GM10248 (cell line): ENCODE data around the gene TCFL5.

ENCODE experiments used
- CTCF ChIA-PET: fragments of 300-600 bp; sonication (Branson Sonifier 250); formaldehyde crosslinking; extraction: SDS; loops from one replicate; lab custom pipeline; 2021; ENCODE audit warnings: antibody characterized with exemption; lab: Yijun Ruan, JAX
- POLR2A ChIA-PET: fragments of 350-650 bp; sonication (Branson Sonifier 250); formaldehyde crosslinking; extraction: SDS; loops from one replicate; lab custom pipeline; 2020; ENCODE audit warnings: antibody characterized with exemption; lab: Yijun Ruan, JAX
- DNase-seq: peaks from one replicate; pipeline ENCODE4 v3.0.0; 2012; ENCODE audit errors: extremely low spot score
- TF ChIP-seq, protein P1 (sequence below): IDR thresholded peaks from 2 replicates; pipeline ENCODE4 v1.5.1; 2012; ENCODE audit warnings: mild to moderate bottlenecking, low read depth; ENCODE audit errors: extremely low read depth, missing control alignments, control extremely low read depth

Gene TCFL5

DNA sequence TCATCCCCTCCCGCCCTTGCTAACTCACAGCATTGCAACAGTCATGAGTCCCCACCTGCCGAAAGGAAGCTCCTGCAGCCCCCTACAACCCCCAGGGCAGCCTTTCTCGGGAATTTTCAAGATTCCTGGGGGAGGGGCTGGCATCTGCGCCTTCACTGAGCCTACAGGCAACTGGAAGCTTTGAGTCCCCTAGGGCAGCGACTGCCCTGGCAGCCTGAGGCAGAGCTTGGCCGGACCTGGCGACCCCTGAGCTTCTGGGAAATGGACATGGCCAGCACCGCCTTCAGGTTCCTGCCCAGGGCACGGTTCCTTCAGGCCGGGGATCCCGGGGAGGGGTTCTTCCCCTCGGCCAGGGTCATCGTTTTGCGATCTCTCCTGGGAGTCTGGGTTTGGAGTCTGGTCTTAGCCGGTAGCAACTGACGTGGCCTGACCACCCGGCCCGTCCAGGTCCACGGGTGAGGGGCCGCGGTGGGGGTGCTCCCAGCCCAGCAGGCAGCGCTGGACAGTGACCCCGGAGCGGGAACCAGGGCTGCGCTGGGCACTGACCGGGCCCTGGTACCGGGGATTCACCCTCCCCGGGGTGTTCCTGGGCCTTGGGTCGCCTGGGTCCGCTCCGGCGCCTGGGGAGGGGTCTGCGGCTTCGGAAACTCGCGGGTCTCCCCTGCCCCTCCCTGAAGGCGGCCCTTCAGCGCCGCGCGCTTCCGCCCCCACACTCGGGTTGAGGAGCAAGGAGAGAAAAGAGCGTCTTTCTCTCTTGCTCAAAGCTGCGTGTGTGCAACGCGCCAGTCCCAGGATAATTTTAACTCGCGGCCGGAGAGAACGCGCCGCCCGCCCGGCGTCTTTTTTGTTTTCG, 45.4 kb downstream of the TCFL5 start:
- CTCF ChIA-PET: interaction anchor here (1.3 to 1.6 kb wide), 2 partner anchors 9 to 25 kb away, joined by 3 read pairs; no protein-coding TSS in a partner anchor
- POLR2A ChIA-PET: no interaction called here
- TF ChIP-seq, protein P1, sequence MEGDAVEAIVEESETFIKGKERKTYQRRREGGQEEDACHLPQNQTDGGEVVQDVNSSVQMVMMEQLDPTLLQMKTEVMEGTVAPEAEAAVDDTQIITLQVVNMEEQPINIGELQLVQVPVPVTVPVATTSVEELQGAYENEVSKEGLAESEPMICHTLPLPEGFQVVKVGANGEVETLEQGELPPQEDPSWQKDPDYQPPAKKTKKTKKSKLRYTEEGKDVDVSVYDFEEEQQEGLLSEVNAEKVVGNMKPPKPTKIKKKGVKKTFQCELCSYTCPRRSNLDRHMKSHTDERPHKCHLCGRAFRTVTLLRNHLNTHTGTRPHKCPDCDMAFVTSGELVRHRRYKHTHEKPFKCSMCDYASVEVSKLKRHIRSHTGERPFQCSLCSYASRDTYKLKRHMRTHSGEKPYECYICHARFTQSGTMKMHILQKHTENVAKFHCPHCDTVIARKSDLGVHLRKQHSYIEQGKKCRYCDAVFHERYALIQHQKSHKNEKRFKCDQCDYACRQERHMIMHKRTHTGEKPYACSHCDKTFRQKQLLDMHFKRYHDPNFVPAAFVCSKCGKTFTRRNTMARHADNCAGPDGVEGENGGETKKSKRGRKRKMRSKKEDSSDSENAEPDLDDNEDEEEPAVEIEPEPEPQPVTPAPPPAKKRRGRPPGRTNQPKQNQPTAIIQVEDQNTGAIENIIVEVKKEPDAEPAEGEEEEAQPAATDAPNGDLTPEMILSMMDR: no peak
- DNase-seq: no peak

DNA sequence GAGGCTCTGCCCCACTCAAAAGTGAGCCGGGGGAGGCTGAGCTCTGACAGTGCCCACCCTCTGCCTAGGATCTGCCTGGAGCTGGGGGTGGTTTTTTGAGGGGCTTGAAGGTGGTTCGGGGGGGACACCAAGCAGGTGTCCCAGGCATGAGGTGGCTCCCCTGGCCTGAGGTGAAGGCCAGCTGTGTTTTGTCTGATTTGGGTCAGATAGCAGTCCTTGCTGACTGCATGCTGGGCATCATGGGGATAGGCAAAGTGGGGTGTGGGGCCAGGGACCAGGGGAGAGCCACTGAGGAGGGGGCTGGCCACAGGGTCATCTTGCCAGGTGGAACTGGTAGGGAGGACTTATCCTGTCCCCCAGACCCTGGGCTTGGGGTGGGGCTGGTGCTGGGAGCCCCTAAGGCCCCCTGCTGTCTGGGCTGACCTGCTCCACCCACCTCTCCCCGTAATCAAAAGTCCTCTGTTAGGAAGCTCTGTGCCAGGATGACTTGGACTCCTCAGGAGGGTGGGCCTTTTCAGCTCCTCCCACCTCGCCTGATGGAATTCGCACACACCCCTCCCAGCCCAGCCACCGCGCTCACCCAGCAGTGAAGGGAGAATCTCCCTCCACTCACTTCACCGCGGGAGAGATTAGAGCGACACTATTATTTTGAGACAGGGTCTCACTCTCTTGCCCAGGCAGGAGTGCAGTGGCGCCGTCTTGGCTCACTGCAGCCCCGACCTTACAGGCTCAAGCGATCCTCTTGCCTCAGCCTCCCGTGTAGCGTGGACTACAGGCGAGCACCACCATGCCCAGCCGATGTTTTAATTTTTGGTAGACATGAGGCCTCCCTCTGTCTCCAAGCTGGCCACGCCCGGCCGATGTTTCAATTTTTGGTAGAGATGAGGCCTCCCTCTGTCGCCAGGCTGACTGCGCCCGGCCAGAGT, 46.3 kb downstream of the TCFL5 start:
- POLR2A ChIA-PET: no interaction called here
- DNase-seq: no peak
- CTCF ChIA-PET: interaction anchor here (0.7 to 1.6 kb wide), 3 partner anchors 8 to 60 kb away, joined by 3 read pairs; no protein-coding TSS in a partner anchor
- TF ChIP-seq, protein P1: no peak

GRCh38 chr20:62814709-62815065, 46.9 kb downstream of the TCFL5 start:
- ChIA-PET CTCF (interaction anchor here (0.7 to 1.3 kb wide), 2 partner anchors 23 to 61 kb away, joined by 3 read pairs; no protein-coding TSS in a partner anchor), POLR2A (no interaction called here)
- DNase-seq: no peak
- TF ChIP-seq, protein P1: no peak

DNA sequence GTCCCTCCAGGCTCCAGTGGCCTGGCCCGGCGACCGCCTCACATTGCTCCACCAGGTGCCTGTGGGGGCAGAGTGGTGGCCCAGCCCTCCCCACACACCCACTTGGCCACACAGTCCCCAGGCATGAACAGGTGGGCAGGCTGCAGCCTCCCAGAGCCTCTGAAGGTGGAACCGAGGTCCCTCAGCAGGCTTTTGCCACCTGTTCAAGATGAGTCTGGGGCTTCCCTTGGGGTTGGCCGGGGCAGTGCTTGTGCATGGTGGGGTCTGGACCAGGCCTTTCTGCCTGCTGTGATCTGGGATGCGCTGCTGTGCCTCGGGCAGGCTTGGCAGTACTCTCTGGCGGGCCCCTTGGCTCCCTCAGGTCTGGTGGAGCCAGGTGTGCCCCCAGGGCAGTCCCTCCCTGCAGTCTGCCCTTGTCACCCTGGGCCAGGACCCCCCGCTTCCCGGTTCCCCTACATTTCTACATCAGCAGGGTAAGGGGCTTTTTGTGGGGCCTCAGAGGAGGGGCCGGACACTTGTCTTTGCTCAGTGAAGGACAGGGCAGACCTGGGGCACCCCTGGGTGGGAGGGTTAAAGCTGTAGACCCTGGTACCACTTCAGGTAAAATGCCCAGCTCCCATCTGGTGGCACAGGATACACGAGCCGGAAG, 47.4 kb downstream of the TCFL5 start:
- DNase-seq: no peak
- ChIA-PET POLR2A (no interaction called here), CTCF (interaction anchor here (0.8 to 1.3 kb wide), 2 partner anchors 9 to 23 kb away, joined by 3 read pairs; no protein-coding TSS in a partner anchor)
- TF ChIP-seq, protein P1: no peak

GRCh38 chr20:62813588-62813987, 48.0 kb downstream of the TCFL5 start:
- TF ChIP-seq, protein P1: no peak
- CTCF ChIA-PET: interaction anchor here (0.8 kb wide), 1 partner anchor 9 kb away, joined by 3 read pairs; no protein-coding TSS in a partner anchor
- POLR2A ChIA-PET: no interaction called here
- no peak for DNase-seq

- ChIA-PET CTCF (interaction anchor here (1.2 kb wide), 1 partner anchor 313 kb away, joined by 3 read pairs; no protein-coding TSS in a partner anchor), POLR2A (no interaction called here)
- TF ChIP-seq, protein P1: no peak
- DNase-seq: no peak
These were observed 48.8 kb downstream of the TCFL5 start for GRCh38 chr20:62812907-62813200.
